GM23338 (cell line): ENCODE data around the gene UGT2A1. TPM values are rescaled to one million over a fixed set of nuclear protein-coding genes. Genes with fewer than 3 reads are reported as not detected.

Experiments
- NANOG ChIP-seq: IDR thresholded peaks from 2 replicates; pipeline ENCODE4 v1.6.1; 2016; ENCODE audit warnings: antibody characterized with exemption, borderline replicate concordance
- POLR2AphosphoS5 ChIP-seq: IDR thresholded peaks from 2 replicates; pipeline ENCODE4 v1.6.1; 2016; ENCODE audit warnings: antibody characterized with exemption, low read depth
- ZNF331 ChIP-seq: fragments of 250-450 bp; sonication (Bioruptor Pico); IDR thresholded peaks from 2 replicates; pipeline ENCODE4 v1.5.0; 2020; ENCODE audit warnings: low read depth, mild to moderate bottlenecking, moderate library complexity
- polyA plus RNA-seq: library from polyadenylated mRNA; unstranded; fragments of >200 nt; fragmentation: Nextera tagmentation; extraction: Ambion mirVana; gene quantifications from 2 replicates; pipeline ENCODE4 v1.2.1, GENCODE V29; 2016
- small RNA-seq: library from RNA; depleted of rRNA; stranded (forward); fragments of <200 nt; gene quantifications from one replicate; pipeline ENCODE3, GENCODE V24; 2014; ENCODE audit warnings: low replicate concordance
- total RNA-seq: library from RNA; depleted of rRNA; stranded (reverse); fragments of >200 nt; shearing (Covaris generic); gene quantifications from 2 replicates; pipeline ENCODE4 v1.2.3, GENCODE V29; 2014; rRNA removed
- TF ChIP-seq, protein P1 (sequence below), 2 experiments: fragments of 200-600 bp in 1 of 2; sonication (generic) in 1 of 2; conservative IDR thresholded peaks; 2 replicates each; pipeline versions ENCODE4 v1.5.1 to v1.6.1; 2016 to 2017; ENCODE audit warnings: antibody characterized with exemption in 2 of 2, low read depth in 2 of 2, mild to moderate bottlenecking in 2 of 2, moderate library complexity in 1 of 2
- TF ChIP-seq, protein P2 (sequence below): IDR thresholded peaks from one replicate; pipeline ENCODE4 v1.6.1; 2018; ENCODE audit warnings: antibody characterized with exemption; ENCODE audit not compliant: unreplicated experiment

UGT2A1 gene
- total and polyA plus RNA-seq, 2 experiments from 2014 or later: not detected

DNA sequence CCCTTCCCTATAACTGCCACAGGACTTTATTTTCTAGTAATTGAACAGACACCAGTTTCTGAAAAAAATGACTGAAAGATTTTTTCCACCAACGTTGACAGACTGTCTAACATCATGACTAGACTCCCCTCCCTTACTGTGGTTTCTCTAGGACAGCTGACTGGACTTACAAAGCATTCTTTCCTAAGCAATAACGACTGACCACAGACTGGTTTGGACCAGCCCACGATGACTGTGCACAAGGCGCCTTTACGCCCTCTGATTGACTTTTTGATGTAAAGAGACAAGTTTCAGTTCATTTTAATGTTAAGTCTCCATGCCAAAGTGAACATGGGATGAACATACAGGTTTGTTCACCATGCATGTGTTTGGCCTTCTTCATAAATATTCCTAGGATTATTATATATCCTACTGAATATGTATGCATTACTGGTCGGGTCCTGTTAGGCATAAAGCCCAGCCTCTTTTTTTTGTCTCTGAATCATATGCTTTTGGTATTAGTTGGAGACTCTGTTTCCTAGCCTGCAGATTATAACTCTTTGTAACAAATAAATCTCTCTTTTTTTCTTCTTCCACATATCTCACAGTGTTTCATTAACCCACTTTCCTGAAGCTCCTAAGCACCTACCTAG lies 106.8 kb downstream of the UGT2A1 start (continued):
- TF ChIP-seq, protein P1, sequence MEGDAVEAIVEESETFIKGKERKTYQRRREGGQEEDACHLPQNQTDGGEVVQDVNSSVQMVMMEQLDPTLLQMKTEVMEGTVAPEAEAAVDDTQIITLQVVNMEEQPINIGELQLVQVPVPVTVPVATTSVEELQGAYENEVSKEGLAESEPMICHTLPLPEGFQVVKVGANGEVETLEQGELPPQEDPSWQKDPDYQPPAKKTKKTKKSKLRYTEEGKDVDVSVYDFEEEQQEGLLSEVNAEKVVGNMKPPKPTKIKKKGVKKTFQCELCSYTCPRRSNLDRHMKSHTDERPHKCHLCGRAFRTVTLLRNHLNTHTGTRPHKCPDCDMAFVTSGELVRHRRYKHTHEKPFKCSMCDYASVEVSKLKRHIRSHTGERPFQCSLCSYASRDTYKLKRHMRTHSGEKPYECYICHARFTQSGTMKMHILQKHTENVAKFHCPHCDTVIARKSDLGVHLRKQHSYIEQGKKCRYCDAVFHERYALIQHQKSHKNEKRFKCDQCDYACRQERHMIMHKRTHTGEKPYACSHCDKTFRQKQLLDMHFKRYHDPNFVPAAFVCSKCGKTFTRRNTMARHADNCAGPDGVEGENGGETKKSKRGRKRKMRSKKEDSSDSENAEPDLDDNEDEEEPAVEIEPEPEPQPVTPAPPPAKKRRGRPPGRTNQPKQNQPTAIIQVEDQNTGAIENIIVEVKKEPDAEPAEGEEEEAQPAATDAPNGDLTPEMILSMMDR (conservative IDR thresholded peaks at IDR 0.05; ENCODE audit: low read depth in 2 of 2): no peak
- TF ChIP-seq, protein P2, sequence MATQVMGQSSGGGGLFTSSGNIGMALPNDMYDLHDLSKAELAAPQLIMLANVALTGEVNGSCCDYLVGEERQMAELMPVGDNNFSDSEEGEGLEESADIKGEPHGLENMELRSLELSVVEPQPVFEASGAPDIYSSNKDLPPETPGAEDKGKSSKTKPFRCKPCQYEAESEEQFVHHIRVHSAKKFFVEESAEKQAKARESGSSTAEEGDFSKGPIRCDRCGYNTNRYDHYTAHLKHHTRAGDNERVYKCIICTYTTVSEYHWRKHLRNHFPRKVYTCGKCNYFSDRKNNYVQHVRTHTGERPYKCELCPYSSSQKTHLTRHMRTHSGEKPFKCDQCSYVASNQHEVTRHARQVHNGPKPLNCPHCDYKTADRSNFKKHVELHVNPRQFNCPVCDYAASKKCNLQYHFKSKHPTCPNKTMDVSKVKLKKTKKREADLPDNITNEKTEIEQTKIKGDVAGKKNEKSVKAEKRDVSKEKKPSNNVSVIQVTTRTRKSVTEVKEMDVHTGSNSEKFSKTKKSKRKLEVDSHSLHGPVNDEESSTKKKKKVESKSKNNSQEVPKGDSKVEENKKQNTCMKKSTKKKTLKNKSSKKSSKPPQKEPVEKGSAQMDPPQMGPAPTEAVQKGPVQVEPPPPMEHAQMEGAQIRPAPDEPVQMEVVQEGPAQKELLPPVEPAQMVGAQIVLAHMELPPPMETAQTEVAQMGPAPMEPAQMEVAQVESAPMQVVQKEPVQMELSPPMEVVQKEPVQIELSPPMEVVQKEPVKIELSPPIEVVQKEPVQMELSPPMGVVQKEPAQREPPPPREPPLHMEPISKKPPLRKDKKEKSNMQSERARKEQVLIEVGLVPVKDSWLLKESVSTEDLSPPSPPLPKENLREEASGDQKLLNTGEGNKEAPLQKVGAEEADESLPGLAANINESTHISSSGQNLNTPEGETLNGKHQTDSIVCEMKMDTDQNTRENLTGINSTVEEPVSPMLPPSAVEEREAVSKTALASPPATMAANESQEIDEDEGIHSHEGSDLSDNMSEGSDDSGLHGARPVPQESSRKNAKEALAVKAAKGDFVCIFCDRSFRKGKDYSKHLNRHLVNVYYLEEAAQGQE: no peak
- TF ChIP-seq ZNF331 (CRISPR knock-in tag) (no peak), POLR2AphosphoS5 (no peak), NANOG (no peak)

Small RNAs within 50 kb of the gene (small RNA-seq; reads per million reads assigned to genes)
- gene UGT2A2: not detected

Other genes starting within 250 kb of the UGT2A1 start
- gene UGT2B4, start 157.3 kb downstream of the UGT2A1 start, total RNA-seq: not detected in 2 replicates
- not detected in 2 replicates for gene UGT2B4, start 157.3 kb downstream of the UGT2A1 start, polyA plus RNA-seq
- not detected in 2 replicates for gene UGT2A2, start 13.6 kb downstream of the UGT2A1 start, total RNA-seq
- not detected in 2 replicates for gene UGT2A2, start 13.6 kb downstream of the UGT2A1 start, polyA plus RNA-seq
- gene SULT1B1, start 107.4 kb upstream of the UGT2A1 start, total RNA-seq: not detected in 2 replicates
- not detected in 2 replicates for gene SULT1B1, start 107.4 kb upstream of the UGT2A1 start, polyA plus RNA-seq
- gene SULT1E1, start 206.9 kb upstream of the UGT2A1 start, total RNA-seq: 0.12 TPM in 1 of 2 replicates, not detected in the other
- gene SULT1E1, start 206.9 kb upstream of the UGT2A1 start, polyA plus RNA-seq: not detected in 2 replicates